Natural killer cell (primary cell): ENCODE results near the gene SERPINB12. TPM values are rescaled to one million over a fixed set of nuclear protein-coding genes. Genes with fewer than 3 reads are reported as not detected.

Experiments used
- ATAC-seq, 3 donors: fragments of 150-1000 bp in 2 of 3; fragments of 200-7000 bp in 1 of 3; cut with Tn5 transposase; 1 replicate in 1 of 3; 2 replicates in 2 of 3; pipeline ENCODE4 v1.10.0; 2021; ENCODE audit warnings: mild to moderate bottlenecking in 2 of 3, moderate library complexity in 2 of 3
- DNase-seq, 2 donors: peaks; one replicate each; pipeline versions ENCODE4 v3.0.0 to v3.0.0-alpha.2; 2013 to 2021; ENCODE audit warnings: mixed read lengths in 1 of 2
- H3K27ac ChIP-seq: one replicate; pipeline ENCODE4 v1.5.1; 2013; ENCODE audit warnings: mild to moderate bottlenecking, low read length
- H3K27me3 ChIP-seq: one replicate; pipeline ENCODE4 v1.6.1; 2013; ENCODE audit warnings: low read length; ENCODE audit not compliant: control insufficient read depth, insufficient read depth
- H3K36me3 ChIP-seq: one replicate; pipeline ENCODE4 v1.6.1; 2013; ENCODE audit warnings: low read length; ENCODE audit not compliant: control insufficient read depth, insufficient read depth
- H3K4me1 ChIP-seq: one replicate; pipeline ENCODE4 v1.6.1; 2013; ENCODE audit warnings: low read length; ENCODE audit not compliant: control insufficient read depth, insufficient read depth
- H3K4me3 ChIP-seq: one replicate; pipeline ENCODE4 v1.5.1; 2013; ENCODE audit warnings: low read length
- H3K9me3 ChIP-seq: one replicate; pipeline ENCODE4 v1.6.1; 2013; ENCODE audit warnings: low read length; ENCODE audit not compliant: control insufficient read depth, insufficient read depth
- H3K27ac Mint-ChIP-seq, 2 donors: one replicate each; pipeline ENCODE4 v1.8.0; 2022; ENCODE audit warnings: mild to moderate bottlenecking in 2 of 2, mixed read lengths in 2 of 2, moderate library complexity in 1 of 2
- H3K27me3 Mint-ChIP-seq, 2 donors: one replicate each; pipeline ENCODE4 v1.8.0; 2022; ENCODE audit warnings: low read depth in 2 of 2, mixed read lengths in 2 of 2
- H3K36me3 Mint-ChIP-seq: one replicate; pipeline ENCODE4 v1.8.0; 2022; ENCODE audit warnings: mixed read lengths
- H3K4me1 Mint-ChIP-seq, 2 donors: one replicate each; pipeline ENCODE4 v1.8.0; 2022; ENCODE audit warnings: mixed read lengths in 2 of 2
- H3K4me3 Mint-ChIP-seq: one replicate; pipeline ENCODE4 v1.8.0; 2022; ENCODE audit warnings: mild to moderate bottlenecking, moderate library complexity, mixed read lengths
- H3K9me3 Mint-ChIP-seq, 2 donors: one replicate each; pipeline ENCODE4 v1.8.0; 2022; ENCODE audit warnings: mixed read lengths in 2 of 2
- WGBS: methylation state at CpG from one replicate; pipeline ENCODE4 v1.1.7; 2013; ENCODE audit warnings: missing lambda C conversion rate; ENCODE audit not compliant: insufficient coverage; 5-methylcytosine and 5-hydroxymethylcytosine counted together
- intact Hi-C: fragments of 100-400 bp; cut with micrococcal nuclease; formaldehyde crosslinking; loops from one replicate; pipeline ENCODE4 v1.14.2; 2022
- total RNA-seq, 4 donors: library from RNA; stranded (reverse); fragments of 120-200 nt in 1 of 4; gene quantifications; one replicate each; pipeline versions ENCODE4 v1.2.3 to v1.2.4, GENCODE V29; 2013 to 2022
- TF ChIP-seq, protein P1 (sequence below): fragments of 200-600 bp; IDR thresholded peaks from one replicate; pipeline ENCODE4 v1.8.0; 2022; ENCODE audit warnings: antibody characterized with exemption

The SERPINB12 gene
- total RNA-seq, 3 donors from 2014 or later (not counting 1 experiment from before 2014, with no cell fraction given) = not detected

DNA sequence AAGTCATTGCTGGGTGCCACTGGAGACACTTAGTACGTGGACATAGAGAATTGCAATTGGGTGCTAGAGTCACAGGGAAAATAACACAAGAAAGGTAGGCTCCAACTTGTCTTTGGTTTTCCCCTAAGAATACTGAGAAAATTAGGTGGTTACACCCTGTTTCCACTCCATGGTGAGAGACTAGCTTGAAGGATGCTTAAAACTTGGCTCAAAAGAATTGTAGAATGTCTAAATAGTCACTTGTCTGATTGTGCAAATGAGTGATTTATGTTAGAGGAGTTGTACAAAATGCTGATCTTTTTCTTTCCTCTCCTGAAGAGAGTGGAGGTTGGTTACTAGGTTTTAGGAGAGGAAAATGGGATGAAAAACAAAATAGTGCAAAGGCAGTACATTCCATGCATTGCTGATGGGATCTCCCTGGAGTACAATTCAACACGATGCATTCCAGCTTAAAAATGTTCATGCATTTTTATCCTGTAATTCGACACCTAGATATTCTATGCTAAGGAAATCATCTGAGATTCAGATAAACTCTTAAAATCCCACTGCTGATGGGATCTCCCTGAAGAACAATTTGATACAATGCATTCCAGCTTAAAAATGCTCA, 2.2 kb upstream of the SERPINB12 start:
- ATAC-seq = no peak
- H3K9me3 ChIP-seq = no peaks in the 10 kb centered on the region
- H3K4me1 ChIP-seq = no peaks in the 10 kb centered on the region
- H3K27ac Mint-ChIP-seq = no peak overlapping the region
- H3K27me3 ChIP-seq = no peaks in the 10 kb centered on the region
- DNase-seq = no peak
- TF ChIP-seq, protein P1, sequence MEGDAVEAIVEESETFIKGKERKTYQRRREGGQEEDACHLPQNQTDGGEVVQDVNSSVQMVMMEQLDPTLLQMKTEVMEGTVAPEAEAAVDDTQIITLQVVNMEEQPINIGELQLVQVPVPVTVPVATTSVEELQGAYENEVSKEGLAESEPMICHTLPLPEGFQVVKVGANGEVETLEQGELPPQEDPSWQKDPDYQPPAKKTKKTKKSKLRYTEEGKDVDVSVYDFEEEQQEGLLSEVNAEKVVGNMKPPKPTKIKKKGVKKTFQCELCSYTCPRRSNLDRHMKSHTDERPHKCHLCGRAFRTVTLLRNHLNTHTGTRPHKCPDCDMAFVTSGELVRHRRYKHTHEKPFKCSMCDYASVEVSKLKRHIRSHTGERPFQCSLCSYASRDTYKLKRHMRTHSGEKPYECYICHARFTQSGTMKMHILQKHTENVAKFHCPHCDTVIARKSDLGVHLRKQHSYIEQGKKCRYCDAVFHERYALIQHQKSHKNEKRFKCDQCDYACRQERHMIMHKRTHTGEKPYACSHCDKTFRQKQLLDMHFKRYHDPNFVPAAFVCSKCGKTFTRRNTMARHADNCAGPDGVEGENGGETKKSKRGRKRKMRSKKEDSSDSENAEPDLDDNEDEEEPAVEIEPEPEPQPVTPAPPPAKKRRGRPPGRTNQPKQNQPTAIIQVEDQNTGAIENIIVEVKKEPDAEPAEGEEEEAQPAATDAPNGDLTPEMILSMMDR = no peak
- H3K27me3 Mint-ChIP-seq = peaks cover 16 to 45% of the 10 kb centered on the region in 2 donors
- no peaks in the 10 kb centered on the region for H3K4me1 Mint-ChIP-seq
- WGBS = 79% methylated on average over 3 of the region's 3 CpGs
- H3K36me3 ChIP-seq = no peaks in the 10 kb centered on the region
- intact Hi-C loops = no loop called here
- H3K4me3 Mint-ChIP-seq = no peak overlapping the region
- no peaks in the 10 kb centered on the region for H3K9me3 Mint-ChIP-seq
- H3K36me3 Mint-ChIP-seq = no peaks in the 10 kb centered on the region
- H3K27ac ChIP-seq = no peak overlapping the region
- no peak overlapping the region for H3K4me3 ChIP-seq

DNA sequence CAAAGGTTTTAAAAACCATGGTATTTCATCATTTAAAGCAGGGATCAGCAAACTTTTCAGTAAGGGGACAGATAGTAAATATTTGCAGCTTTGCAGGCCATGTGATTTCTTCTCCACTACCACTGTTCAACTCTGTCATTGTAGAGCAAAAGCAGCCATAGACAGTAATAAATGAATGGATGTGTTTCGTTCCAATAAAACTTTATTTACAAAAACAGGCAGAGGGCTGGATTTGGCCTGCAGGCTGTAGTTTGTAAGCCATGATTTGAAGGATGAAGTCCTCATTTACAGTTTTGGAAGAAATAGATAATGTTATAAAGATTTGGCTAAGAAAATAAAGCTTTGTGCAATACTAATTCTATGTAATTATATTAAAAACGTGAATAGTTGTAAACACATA, 1.8 kb downstream of the SERPINB12 start:
- DNase-seq (no peak), ATAC-seq (no peak)
- no peaks in the 10 kb centered on the region for H3K9me3 Mint-ChIP-seq
- no peaks in the 10 kb centered on the region for H3K36me3 Mint-ChIP-seq
- TF ChIP-seq, protein P1 = no peak
- no peaks in the 10 kb centered on the region for H3K9me3 ChIP-seq
- no peak overlapping the region for H3K27ac ChIP-seq
- H3K36me3 ChIP-seq = no peaks in the 10 kb centered on the region
- no peak overlapping the region for H3K4me3 Mint-ChIP-seq
- H3K4me3 ChIP-seq = no peak overlapping the region
- no peaks in the 10 kb centered on the region for H3K4me1 Mint-ChIP-seq
- intact Hi-C loops = no loop called here
- H3K27me3 ChIP-seq = no peaks in the 10 kb centered on the region
- 100% methylated on average over 1 of the region's 2 CpGs for WGBS
- H3K4me1 ChIP-seq = no peaks in the 10 kb centered on the region
- no peak overlapping the region for H3K27ac Mint-ChIP-seq
- peaks cover 23 to 41% of the 10 kb centered on the region in 2 donors for H3K27me3 Mint-ChIP-seq

DNA sequence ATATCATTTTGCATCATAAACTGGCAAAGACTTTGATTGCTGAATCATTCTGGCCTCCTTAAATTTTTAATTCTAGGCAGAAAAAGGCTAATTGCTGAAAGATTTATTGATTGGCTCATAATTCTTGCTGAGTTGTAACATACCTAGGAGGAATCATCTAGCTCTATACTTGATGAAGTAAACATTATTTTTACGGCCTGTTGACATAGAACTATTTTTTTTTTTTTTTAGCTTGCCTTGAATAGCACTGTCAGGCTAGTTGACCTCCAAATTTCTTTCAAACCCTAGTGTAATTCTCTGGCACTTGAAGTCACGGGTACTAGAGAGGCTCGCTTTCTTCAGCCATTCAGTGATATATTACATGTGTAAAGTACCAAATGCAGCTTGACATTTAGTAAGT, 2.8 kb downstream of the SERPINB12 start:
- intact Hi-C loops = no loop called here
- no peak for DNase-seq
- Mint-ChIP-seq H3K4me3 (no peak overlapping the region), H3K4me1 (no peaks in the 10 kb centered on the region), H3K36me3 (no peaks in the 10 kb centered on the region), H3K27me3 (peaks cover 21 to 35% of the 10 kb centered on the region in 2 donors), H3K9me3 (no peaks in the 10 kb centered on the region), H3K27ac (no peak overlapping the region)
- Histone ChIP-seq H3K9me3 (no peaks in the 10 kb centered on the region), H3K36me3 (no peaks in the 10 kb centered on the region), H3K27me3 (no peaks in the 10 kb centered on the region), H3K4me1 (no peaks in the 10 kb centered on the region), H3K4me3 (no peak overlapping the region), H3K27ac (no peak overlapping the region)
- ATAC-seq = no peak
- TF ChIP-seq, protein P1 = no peak
- WGBS = 100% methylated on average over 3 of the region's 3 CpGs

DNA sequence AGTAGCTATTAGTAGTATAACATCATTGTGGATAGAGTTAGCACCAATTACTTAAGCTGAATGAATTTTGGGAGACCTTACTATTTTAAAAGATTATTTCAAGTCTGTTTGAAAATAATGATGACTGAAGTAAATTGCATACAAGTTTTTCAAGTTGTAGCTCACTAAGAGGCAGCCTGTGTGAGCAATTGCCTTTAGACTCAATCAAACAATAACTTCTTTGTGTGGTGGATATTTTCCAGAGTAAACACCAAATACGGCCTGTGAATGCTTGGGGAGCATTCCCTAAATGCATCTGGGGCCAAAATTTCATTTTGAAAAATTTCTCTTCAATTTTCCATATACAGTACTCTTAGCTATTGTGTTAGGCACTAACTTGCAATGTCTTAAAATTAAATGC, 7.9 kb downstream of the SERPINB12 start:
- no peaks in the 10 kb centered on the region for H3K4me1 ChIP-seq
- H3K4me1 Mint-ChIP-seq = no peaks in the 10 kb centered on the region
- WGBS = no CpG with 5 or more reads among the region's 1 CpG
- H3K4me3 ChIP-seq = no peak overlapping the region
- no peaks in the 10 kb centered on the region for H3K36me3 Mint-ChIP-seq
- peaks cover 13 to 14% of the 10 kb centered on the region in 2 donors for H3K27me3 Mint-ChIP-seq
- TF ChIP-seq, protein P1 = no peak
- H3K4me3 Mint-ChIP-seq = no peak overlapping the region
- ATAC-seq = no peak
- H3K27ac ChIP-seq = no peak overlapping the region
- H3K36me3 ChIP-seq = no peaks in the 10 kb centered on the region
- H3K27ac Mint-ChIP-seq = no peak overlapping the region
- no peak for DNase-seq
- no peaks in the 10 kb centered on the region for H3K27me3 ChIP-seq
- H3K9me3 Mint-ChIP-seq = no peaks in the 10 kb centered on the region
- no peaks in the 10 kb centered on the region for H3K9me3 ChIP-seq
- intact Hi-C loops = no loop called here
